HepG2 (cell line): ENCODE results near the gene FAM229A. TPM values are rescaled to one million over a fixed set of nuclear protein-coding genes. Genes with fewer than 3 reads are reported as not detected.

Experiments
- AGO2 ChIP-seq: fragments of 200-400 bp; formaldehyde crosslinking; optimal IDR thresholded peaks from 2 replicates; pipeline ENCODE3; 2017; ENCODE audit warnings: mild to moderate bottlenecking, low read depth, low read length, moderate library complexity
- CSRNP1 ChIP-seq: sonication (generic); formaldehyde crosslinking; IDR thresholded peaks from 2 replicates; pipeline ENCODE4 v1.8.1; 2023; ENCODE audit warnings: mild to moderate bottlenecking, missing genetic modification reagents
- EZH2 ChIP-seq: conservative IDR thresholded peaks from 2 replicates; pipeline ENCODE4 v1.6.1; 2012; ENCODE audit warnings: mild to moderate bottlenecking, low read depth, low read length, moderate library complexity
- GABPB1 ChIP-seq: IDR thresholded peaks from 2 replicates; pipeline ENCODE4 v1.6.1; 2016; ENCODE audit warnings: mild to moderate bottlenecking, missing genetic modification reagents, moderate library complexity, missing compliant biosample characterization
- ISL2 ChIP-seq: sonication (generic); formaldehyde crosslinking; IDR thresholded peaks from 2 replicates; pipeline ENCODE4 v1.5.0; 2020; ENCODE audit warnings: missing genetic modification reagents
- MYPOP ChIP-seq: sonication (generic); formaldehyde crosslinking; IDR thresholded peaks from 2 replicates; pipeline ENCODE4 v1.8.1; 2023; ENCODE audit warnings: mild to moderate bottlenecking, moderate library complexity, missing genetic modification reagents
- PITX1 ChIP-seq: sonication (generic); formaldehyde crosslinking; IDR thresholded peaks from 2 replicates; pipeline ENCODE4 v1.5.1; 2020; ENCODE audit warnings: mild to moderate bottlenecking, missing genetic modification reagents
- RXRB ChIP-seq: IDR thresholded peaks from 2 replicates; pipeline ENCODE4 v1.6.1; 2016; ENCODE audit warnings: borderline replicate concordance, missing genetic modification reagents, missing compliant biosample characterization
- SP4 ChIP-seq: sonication (generic); formaldehyde crosslinking; IDR thresholded peaks from 2 replicates; pipeline ENCODE4 v1.8.1; 2023; ENCODE audit warnings: mild to moderate bottlenecking, missing genetic modification reagents
- TGIF2 ChIP-seq: IDR thresholded peaks from 2 replicates; pipeline ENCODE4 v1.6.1; 2016; ENCODE audit warnings: control low read depth, missing compliant biosample characterization
- ZBTB4 ChIP-seq: sonication (generic); formaldehyde crosslinking; IDR thresholded peaks from 2 replicates; pipeline ENCODE4 v1.4.0; 2020; ENCODE audit warnings: missing genetic modification reagents, mild to moderate bottlenecking, borderline replicate concordance
- ZNF253 ChIP-seq: sonication (generic); formaldehyde crosslinking; IDR thresholded peaks from 2 replicates; pipeline ENCODE4 v1.8.0; 2022; ENCODE audit warnings: mild to moderate bottlenecking, missing genetic modification reagents, borderline replicate concordance
- ZNF382 ChIP-seq: sonication (generic); formaldehyde crosslinking; IDR thresholded peaks from 2 replicates; pipeline ENCODE4 v1.5.0; 2020; ENCODE audit warnings: missing genetic modification reagents, mild to moderate bottlenecking, borderline replicate concordance
- ZNF430 ChIP-seq: sonication (generic); formaldehyde crosslinking; IDR thresholded peaks from 2 replicates; pipeline ENCODE4 v1.9.0; 2021; ENCODE audit warnings: mild to moderate bottlenecking, missing genetic modification reagents
- ZNF781 ChIP-seq: sonication (generic); formaldehyde crosslinking; IDR thresholded peaks from 2 replicates; pipeline ENCODE4 v1.5.1; 2020; ENCODE audit warnings: borderline replicate concordance, mild to moderate bottlenecking, missing genetic modification reagents; ENCODE audit errors: not compliant biosample characterization
- ZSCAN30 ChIP-seq: sonication (generic); formaldehyde crosslinking; IDR thresholded peaks from 2 replicates; pipeline ENCODE4 v1.5.0; 2020; ENCODE audit warnings: mild to moderate bottlenecking, missing genetic modification reagents
- polyA plus RNA-seq, 8 experiments: library from polyadenylated mRNA; depleted of rRNA in 3 of 8; stranded (reverse) in 7 of 8; unstranded in 1 of 8; fragments of >200 nt; fragmentation: Illumina TruSeq in 4 of 8; extraction: Trizol in 4 of 8; gene quantifications; 2 replicates each; pipeline versions ENCODE4 v1.2.1 to v1.2.3, GENCODE V29; 2011 to 2016; ENCODE audit warnings: low read depth in 4 of 8, missing spikeins in 1 of 8, mixed read lengths in 1 of 8; ENCODE audit not compliant: insufficient read depth in 1 of 8
- total RNA-seq, 5 experiments: library from RNA; depleted of rRNA; stranded (reverse); fragments of >200 nt; fragmentation: Illumina TruSeq; extraction: Trizol; gene quantifications; 2 replicates each; pipeline ENCODE4 v1.2.3, GENCODE V29; 2016; ENCODE audit warnings: low read depth in 1 of 5
- TF ChIP-seq, protein P1 (sequence below): sonication (generic); formaldehyde crosslinking; IDR thresholded peaks from 2 replicates; pipeline ENCODE4 v1.4.0; 2020; ENCODE audit warnings: mild to moderate bottlenecking, missing genetic modification reagents
- TF ChIP-seq, protein P2 (sequence below): sonication (generic); formaldehyde crosslinking; IDR thresholded peaks from 2 replicates; pipeline ENCODE4 v1.4.0; 2020; ENCODE audit warnings: missing genetic modification reagents, mild to moderate bottlenecking, borderline replicate concordance

FAM229A gene
- total and polyA plus RNA-seq, 2 of the 13 experiments (the other 11 are each of a cell fraction or from before 2014, with no cell fraction given) = 3.2 to 17.6 TPM

DNA sequence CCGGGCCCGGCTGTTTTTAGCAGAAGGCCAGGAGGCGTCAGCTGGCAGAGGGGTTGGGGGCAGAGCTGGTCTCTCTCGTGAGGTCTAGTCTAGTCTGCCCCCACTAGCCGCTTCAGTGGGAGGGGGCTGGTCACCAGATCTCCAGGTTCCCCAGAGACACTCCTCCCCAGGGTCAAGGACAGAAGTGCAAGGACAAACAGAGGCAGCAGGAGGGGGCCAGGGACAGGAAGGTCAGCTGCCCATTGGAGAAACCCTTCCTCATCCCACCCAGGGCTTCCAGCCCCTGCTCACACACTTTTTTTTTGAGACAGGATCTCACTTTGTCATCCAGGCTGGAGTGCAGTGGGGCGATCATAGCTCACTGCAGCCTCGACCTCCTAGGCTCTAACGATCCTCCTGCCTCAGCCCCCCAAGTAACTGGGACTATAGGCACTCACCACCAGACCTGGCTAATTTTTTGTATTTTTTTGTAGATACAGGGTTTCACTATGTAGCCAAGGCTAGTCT, 10.0 kb downstream of the FAM229A start (continued):
- 0 out of 2 replicates have a peak, but pooled peaks have one; percentile 7 for TF ChIP-seq RXRB
- no peak for TF ChIP-seq AGO2
- TF ChIP-seq, protein P1, sequence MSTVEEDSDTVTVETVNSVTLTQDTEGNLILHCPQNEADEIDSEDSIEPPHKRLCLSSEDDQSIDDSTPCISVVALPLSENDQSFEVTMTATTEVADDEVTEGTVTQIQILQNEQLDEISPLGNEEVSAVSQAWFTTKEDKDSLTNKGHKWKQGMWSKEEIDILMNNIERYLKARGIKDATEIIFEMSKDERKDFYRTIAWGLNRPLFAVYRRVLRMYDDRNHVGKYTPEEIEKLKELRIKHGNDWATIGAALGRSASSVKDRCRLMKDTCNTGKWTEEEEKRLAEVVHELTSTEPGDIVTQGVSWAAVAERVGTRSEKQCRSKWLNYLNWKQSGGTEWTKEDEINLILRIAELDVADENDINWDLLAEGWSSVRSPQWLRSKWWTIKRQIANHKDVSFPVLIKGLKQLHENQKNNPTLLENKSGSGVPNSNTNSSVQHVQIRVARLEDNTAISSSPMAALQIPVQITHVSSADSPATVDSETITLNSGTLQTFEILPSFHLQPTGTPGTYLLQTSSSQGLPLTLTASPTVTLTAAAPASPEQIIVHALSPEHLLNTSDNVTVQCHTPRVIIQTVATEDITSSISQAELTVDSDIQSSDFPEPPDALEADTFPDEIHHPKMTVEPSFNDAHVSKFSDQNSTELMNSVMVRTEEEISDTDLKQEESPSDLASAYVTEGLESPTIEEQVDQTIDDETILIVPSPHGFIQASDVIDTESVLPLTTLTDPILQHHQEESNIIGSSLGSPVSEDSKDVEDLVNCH = no peak
- 0 out of 2 replicates have a peak, but pooled peaks have one; percentile 27 for TF ChIP-seq ZNF430 (CRISPR knock-in tag)
- TF ChIP-seq, protein P2, sequence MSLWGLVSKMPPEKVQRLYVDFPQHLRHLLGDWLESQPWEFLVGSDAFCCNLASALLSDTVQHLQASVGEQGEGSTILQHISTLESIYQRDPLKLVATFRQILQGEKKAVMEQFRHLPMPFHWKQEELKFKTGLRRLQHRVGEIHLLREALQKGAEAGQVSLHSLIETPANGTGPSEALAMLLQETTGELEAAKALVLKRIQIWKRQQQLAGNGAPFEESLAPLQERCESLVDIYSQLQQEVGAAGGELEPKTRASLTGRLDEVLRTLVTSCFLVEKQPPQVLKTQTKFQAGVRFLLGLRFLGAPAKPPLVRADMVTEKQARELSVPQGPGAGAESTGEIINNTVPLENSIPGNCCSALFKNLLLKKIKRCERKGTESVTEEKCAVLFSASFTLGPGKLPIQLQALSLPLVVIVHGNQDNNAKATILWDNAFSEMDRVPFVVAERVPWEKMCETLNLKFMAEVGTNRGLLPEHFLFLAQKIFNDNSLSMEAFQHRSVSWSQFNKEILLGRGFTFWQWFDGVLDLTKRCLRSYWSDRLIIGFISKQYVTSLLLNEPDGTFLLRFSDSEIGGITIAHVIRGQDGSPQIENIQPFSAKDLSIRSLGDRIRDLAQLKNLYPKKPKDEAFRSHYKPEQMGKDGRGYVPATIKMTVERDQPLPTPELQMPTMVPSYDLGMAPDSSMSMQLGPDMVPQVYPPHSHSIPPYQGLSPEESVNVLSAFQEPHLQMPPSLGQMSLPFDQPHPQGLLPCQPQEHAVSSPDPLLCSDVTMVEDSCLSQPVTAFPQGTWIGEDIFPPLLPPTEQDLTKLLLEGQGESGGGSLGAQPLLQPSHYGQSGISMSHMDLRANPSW (CRISPR knock-in tag) = no peak
- no peak for TF ChIP-seq SP4 (CRISPR knock-in tag)
- TF ChIP-seq ZNF382 (CRISPR knock-in tag) = no peak
- TF ChIP-seq EZH2 = no peak
- TF ChIP-seq CSRNP1 (CRISPR knock-in tag) = no peak
- no peak for TF ChIP-seq GABPB1
- TF ChIP-seq ZSCAN30 = 0 out of 2 replicates have a peak, but pooled peaks have one; percentile 51
- peak; percentile 22 for TF ChIP-seq ZNF781 (CRISPR knock-in tag)
- TF ChIP-seq PITX1 (CRISPR knock-in tag) = no peak
- no peak for TF ChIP-seq MYPOP (CRISPR knock-in tag)
- no peak for TF ChIP-seq ZBTB4 (CRISPR knock-in tag)
- no peak for TF ChIP-seq ISL2 (CRISPR knock-in tag)
- TF ChIP-seq ZNF253 = no peak
- no peak for TF ChIP-seq TGIF2
